ENCODE data around the gene TEC. TPM values are rescaled to one million over a fixed set of nuclear protein-coding genes. Genes with fewer than 3 reads are reported as not detected.

TEC gene
- total RNA-seq, 1 experiment from 2014 or later, result 4.5 TPM

DNA sequence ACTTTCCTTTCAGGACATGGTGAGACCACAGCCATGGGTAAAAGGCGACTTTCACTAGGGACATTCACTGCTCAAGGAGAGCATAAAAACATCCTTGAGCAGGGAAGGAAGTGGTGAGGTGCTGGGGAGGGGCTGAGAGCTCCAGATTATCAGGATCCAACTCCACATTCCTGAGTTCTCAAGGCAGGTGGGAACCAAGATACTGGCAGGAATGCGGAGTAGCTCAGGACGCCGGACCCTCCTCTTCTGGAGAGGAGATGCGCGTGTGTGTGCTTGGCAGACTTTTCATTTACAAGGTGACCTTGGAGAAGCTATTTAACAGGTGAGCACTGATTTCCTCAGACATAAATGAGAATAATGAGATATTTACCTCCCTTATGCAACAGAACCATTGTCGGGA lies 94.3 kb downstream of the TEC start:
- no TSS peak for BruUV-seq (replicated peaks)
- ChIA-PET RAD21 (ENCODE audit: low non-redundant PET in 1 of 2, low total read pairs in 2 of 2, uncharacterized antibody in 2 of 2, unreplicated experiment in 2 of 2) (no interaction called here), POLR2A (no interaction called here), CTCF (no interaction called here)
- Histone ChIP-seq H3K4me1 (ENCODE audit: control insufficient read depth in 1 of 2, insufficient read depth in 2 of 2, low read length in 2 of 2) (peaks cover 30 to 45% of the 10 kb centered on the region in 2 experiments), H4K20me1 (ENCODE audit: insufficient read depth) (no peaks in the 10 kb centered on the region), H3K9ac (ENCODE audit: low read length) (no peak overlapping the region), H2AFZ (ENCODE audit: low read depth, low read length, poor library complexity, severe bottlenecking) (no peak overlapping the region), H3K9me2 (ENCODE audit: insufficient read depth) (no peaks in the 10 kb centered on the region), H3K9me3 (ENCODE audit: control insufficient read depth in 1 of 2, insufficient read depth in 1 of 2, low read depth in 1 of 2, low read length in 2 of 2) (no peaks in the 10 kb centered on the region), H3K4me3 (replicated peaks in 1 of 2; ENCODE audit: low read depth in 1 of 2, low read length in 2 of 2) (no peak overlapping the region), H3K27me3 (ENCODE audit: insufficient read depth, low read length) (no peaks in the 10 kb centered on the region), H3K4me2 (ENCODE audit: low read length) (peak overlapping the region; percentile 49; the same call in 1 of the 2 replicates), H3K36me3 (ENCODE audit: control insufficient read depth in 1 of 2, insufficient read depth in 2 of 2, low read length in 2 of 2) (no peaks in the 10 kb centered on the region), H3K27ac (ENCODE audit: low read depth, low read length) (no peak overlapping the region), H3K79me2 (ENCODE audit: insufficient read depth, low read length) (no peaks in the 10 kb centered on the region)
- DNase-seq (ENCODE audit: low read depth, low spot score) (no peak), ATAC-seq (no peak)
- TF ChIP-seq EZH2 (IDR thresholded peaks at IDR 0.05) (no peak), ZFX (IDR thresholded peaks at IDR 0.05) (no peak)
- intact Hi-C loops (cut with micrococcal nuclease), result no loop called here

DNA sequence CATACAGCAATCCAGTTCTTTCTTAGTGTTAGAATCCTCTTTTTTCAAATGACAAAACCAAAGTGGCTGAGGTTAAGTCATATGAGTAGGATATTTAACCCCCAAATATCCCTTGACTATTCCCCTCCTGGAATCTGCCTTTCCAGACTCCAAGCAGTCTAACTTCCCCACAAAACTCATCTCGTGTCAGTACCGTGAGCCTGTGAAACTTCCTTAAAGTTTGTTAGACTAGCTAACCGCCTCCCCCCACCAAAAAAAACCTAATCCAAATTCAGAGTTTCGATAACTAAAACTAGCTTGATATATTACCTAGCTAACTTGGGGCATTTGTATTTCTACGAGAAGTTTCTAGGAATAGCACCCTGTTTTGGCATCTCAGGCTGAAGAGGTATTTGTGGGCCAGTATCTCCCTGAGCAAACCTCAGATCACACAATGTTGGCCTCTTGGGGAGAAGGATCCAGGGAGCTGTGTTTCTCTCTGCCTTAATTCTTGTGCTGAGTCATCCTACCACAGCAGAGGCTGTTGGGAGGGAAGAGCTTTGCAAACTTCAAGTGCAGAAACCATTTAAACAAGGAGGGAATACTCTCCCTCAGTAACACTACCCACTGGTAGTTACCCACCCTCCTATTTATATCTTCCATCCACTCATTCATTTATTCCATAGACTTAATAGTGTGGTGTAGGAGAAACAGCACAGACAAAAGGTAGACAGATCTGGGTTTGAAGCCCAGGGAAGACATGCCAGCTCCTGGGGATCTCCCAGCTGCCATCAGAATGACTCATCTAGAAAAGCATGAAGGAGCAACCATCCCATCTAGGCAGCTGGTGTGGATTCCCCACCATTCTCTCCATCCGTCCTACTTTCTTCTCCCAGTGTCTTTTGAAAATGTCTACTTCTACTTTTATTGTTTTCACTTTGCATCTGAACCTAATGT lies 96.3 kb downstream of the TEC start:
- no peaks in the 10 kb centered on the region for H3K36me3 ChIP-seq (ENCODE audit: control insufficient read depth in 1 of 2, insufficient read depth in 2 of 2, low read length in 2 of 2)
- H3K4me3 ChIP-seq (replicated peaks in 1 of 2; ENCODE audit: low read depth in 1 of 2, low read length in 2 of 2), result peak overlapping the region in 1 of 2 experiments; percentile 20; a peak in 2 of 4 replicates
- H3K27ac ChIP-seq (ENCODE audit: low read depth, low read length), result peak overlapping the region; percentile 87
- ATAC-seq (peak; percentile 91), DNase-seq (ENCODE audit: low read depth, low spot score) (peak; percentile 63)
- intact Hi-C loops (cut with micrococcal nuclease), result no loop called here
- peak overlapping the region; percentile 62 for H3K4me2 ChIP-seq (ENCODE audit: low read length)
- no peaks in the 10 kb centered on the region for H3K27me3 ChIP-seq (ENCODE audit: insufficient read depth, low read length)
- ChIA-PET RAD21 (ENCODE audit: low non-redundant PET in 1 of 2, low total read pairs in 2 of 2, uncharacterized antibody in 2 of 2, unreplicated experiment in 2 of 2) (no interaction called here), POLR2A (interaction anchor here (0.6 kb wide), 1 partner anchor 607 kb away, joined by 3 read pairs; the partner anchor contains the start of gene FRYL), CTCF (interaction anchor here (1.6 to 1.7 kb wide), 2 partner anchors 45 to 102 kb away, joined by 5 to 9 read pairs; no protein-coding TSS in a partner anchor)
- TSS peak; percentile 19 for BruUV-seq (replicated peaks)
- H3K9me2 ChIP-seq (ENCODE audit: insufficient read depth), result no peaks in the 10 kb centered on the region
- no peaks in the 10 kb centered on the region for H4K20me1 ChIP-seq (ENCODE audit: insufficient read depth)
- H3K9ac ChIP-seq (ENCODE audit: low read length), result peak overlapping the region; percentile 44
- H2AFZ ChIP-seq (ENCODE audit: low read depth, low read length, poor library complexity, severe bottlenecking), result peak overlapping the region; percentile 17
- peaks cover 30 to 45% of the 10 kb centered on the region in 2 experiments for H3K4me1 ChIP-seq (ENCODE audit: control insufficient read depth in 1 of 2, insufficient read depth in 2 of 2, low read length in 2 of 2)
- TF ChIP-seq EZH2phosphoT487 (IDR thresholded peaks at IDR 0.05; ENCODE audit: borderline replicate concordance), result no peak
- TF ChIP-seq JUND (IDR thresholded peaks at IDR 0.05), result peak; percentile 72
- no peak for TF ChIP-seq SRF (IDR thresholded peaks at IDR 0.05; ENCODE audit: low read depth)
- TF ChIP-seq FOSL1 (IDR thresholded peaks at IDR 0.05; ENCODE audit: low read depth), result peak; percentile 74
- TF ChIP-seq POLR2A (IDR thresholded peaks at IDR 0.05; ENCODE audit: borderline replicate concordance, extremely low read depth, insufficient read depth, insufficient read length), result no peak
- TF ChIP-seq SP1 (IDR thresholded peaks at IDR 0.05; ENCODE audit: low read depth), result peak; percentile 28
- TF ChIP-seq CEBPB (IDR thresholded peaks at IDR 0.05; ENCODE audit: low read depth), result no peak
- no peak for TF ChIP-seq YY1 (IDR thresholded peaks at IDR 0.05; ENCODE audit: extremely low read depth, insufficient replicate concordance, low read depth, low read length)
- TF ChIP-seq, protein P1, sequence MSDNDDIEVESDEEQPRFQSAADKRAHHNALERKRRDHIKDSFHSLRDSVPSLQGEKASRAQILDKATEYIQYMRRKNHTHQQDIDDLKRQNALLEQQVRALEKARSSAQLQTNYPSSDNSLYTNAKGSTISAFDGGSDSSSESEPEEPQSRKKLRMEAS (IDR thresholded peaks at IDR 0.05), result 0 out of 2 replicates have a peak, but pooled peaks have one; percentile 10
- no peaks in the 10 kb centered on the region for H3K79me2 ChIP-seq (ENCODE audit: insufficient read depth, low read length)
- no peaks in the 10 kb centered on the region for H3K9me3 ChIP-seq (ENCODE audit: control insufficient read depth in 1 of 2, insufficient read depth in 1 of 2, low read depth in 1 of 2, low read length in 2 of 2)
